Gastrocnemius medialis (tissue), 4 donors: Measurements from ENCODE around the gene APEH.
"Not testable (repeated sequence)": the region's sequence is repeated elsewhere in the genome, so short reads cannot be mapped to it uniquely, and the experiment has no call there.

ENCODE experiments used
- POLR2A ChIP-seq, 2 donors: fragments of 450-650 bp; IDR thresholded peaks; one replicate each; pipeline ENCODE4 v1.6.1; 2017; ENCODE audit warnings: antibody characterized with exemption in 2 of 2, mild to moderate bottlenecking in 2 of 2, moderate library complexity in 2 of 2
- TF ChIP-seq, protein P1 (sequence below), 5 experiments: fragments of 450-650 bp in 3 of 5; fragments of 200-600 bp in 2 of 5; sonication (generic) in 2 of 5; IDR thresholded peaks in 4 of 5; conservative IDR thresholded peaks in 1 of 5; 1 replicate in 4 of 5; 2 replicates in 1 of 5; pipeline ENCODE4 v1.5.1; 2016 to 2019; ENCODE audit warnings: antibody characterized with exemption in 5 of 5, mild to moderate bottlenecking in 3 of 5, moderate library complexity in 3 of 5

DNA sequence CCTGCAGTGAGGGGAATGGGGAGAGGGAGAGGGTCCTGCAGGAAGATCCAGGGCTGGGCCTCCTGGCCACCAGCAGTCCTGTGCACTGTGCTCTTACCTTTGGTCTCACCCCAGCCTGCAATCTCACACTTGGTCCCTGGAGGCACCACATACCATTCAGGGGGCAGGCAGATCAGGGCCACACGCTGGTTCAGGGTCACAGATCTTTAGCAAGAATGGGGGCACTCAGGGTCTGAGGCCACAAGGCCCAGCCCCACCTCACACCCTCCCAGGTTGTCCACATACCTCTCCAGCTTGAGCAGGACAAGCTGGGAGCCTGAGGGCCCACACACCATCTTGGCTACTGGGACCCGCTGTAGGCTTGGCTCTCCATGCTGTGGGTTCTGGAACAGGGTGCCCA is 10.3 kb downstream of the APEH start:
- not testable (repeated sequence) for TF ChIP-seq POLR2A (IDR thresholded peaks at IDR 0.05)
- TF ChIP-seq, protein P1, sequence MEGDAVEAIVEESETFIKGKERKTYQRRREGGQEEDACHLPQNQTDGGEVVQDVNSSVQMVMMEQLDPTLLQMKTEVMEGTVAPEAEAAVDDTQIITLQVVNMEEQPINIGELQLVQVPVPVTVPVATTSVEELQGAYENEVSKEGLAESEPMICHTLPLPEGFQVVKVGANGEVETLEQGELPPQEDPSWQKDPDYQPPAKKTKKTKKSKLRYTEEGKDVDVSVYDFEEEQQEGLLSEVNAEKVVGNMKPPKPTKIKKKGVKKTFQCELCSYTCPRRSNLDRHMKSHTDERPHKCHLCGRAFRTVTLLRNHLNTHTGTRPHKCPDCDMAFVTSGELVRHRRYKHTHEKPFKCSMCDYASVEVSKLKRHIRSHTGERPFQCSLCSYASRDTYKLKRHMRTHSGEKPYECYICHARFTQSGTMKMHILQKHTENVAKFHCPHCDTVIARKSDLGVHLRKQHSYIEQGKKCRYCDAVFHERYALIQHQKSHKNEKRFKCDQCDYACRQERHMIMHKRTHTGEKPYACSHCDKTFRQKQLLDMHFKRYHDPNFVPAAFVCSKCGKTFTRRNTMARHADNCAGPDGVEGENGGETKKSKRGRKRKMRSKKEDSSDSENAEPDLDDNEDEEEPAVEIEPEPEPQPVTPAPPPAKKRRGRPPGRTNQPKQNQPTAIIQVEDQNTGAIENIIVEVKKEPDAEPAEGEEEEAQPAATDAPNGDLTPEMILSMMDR (IDR thresholded peaks at IDR 0.05 in 4 of 5, conservative IDR thresholded peaks at IDR 0.05 in 1 of 5), result not testable (repeated sequence)
